Activated T-cell treated with anti-CD3 and anti-CD28 coated beads, Interleukin-2, amount 50 U/mL, for 48 hours (primary cell): ENCODE results near the gene ATF7IP.
A peak's percentile ranks its signal among the peaks of the same experiment; 100 is the strongest.
"Not testable (repeated sequence)": the region's sequence is repeated elsewhere in the genome, so short reads cannot be mapped to it uniquely, and the experiment has no call there.

Experiments
- DNase-seq, 2 experiments: peaks; one replicate each; pipeline ENCODE4 v3.0.0-alpha.2; 2020

The ATF7IP gene, protein sequence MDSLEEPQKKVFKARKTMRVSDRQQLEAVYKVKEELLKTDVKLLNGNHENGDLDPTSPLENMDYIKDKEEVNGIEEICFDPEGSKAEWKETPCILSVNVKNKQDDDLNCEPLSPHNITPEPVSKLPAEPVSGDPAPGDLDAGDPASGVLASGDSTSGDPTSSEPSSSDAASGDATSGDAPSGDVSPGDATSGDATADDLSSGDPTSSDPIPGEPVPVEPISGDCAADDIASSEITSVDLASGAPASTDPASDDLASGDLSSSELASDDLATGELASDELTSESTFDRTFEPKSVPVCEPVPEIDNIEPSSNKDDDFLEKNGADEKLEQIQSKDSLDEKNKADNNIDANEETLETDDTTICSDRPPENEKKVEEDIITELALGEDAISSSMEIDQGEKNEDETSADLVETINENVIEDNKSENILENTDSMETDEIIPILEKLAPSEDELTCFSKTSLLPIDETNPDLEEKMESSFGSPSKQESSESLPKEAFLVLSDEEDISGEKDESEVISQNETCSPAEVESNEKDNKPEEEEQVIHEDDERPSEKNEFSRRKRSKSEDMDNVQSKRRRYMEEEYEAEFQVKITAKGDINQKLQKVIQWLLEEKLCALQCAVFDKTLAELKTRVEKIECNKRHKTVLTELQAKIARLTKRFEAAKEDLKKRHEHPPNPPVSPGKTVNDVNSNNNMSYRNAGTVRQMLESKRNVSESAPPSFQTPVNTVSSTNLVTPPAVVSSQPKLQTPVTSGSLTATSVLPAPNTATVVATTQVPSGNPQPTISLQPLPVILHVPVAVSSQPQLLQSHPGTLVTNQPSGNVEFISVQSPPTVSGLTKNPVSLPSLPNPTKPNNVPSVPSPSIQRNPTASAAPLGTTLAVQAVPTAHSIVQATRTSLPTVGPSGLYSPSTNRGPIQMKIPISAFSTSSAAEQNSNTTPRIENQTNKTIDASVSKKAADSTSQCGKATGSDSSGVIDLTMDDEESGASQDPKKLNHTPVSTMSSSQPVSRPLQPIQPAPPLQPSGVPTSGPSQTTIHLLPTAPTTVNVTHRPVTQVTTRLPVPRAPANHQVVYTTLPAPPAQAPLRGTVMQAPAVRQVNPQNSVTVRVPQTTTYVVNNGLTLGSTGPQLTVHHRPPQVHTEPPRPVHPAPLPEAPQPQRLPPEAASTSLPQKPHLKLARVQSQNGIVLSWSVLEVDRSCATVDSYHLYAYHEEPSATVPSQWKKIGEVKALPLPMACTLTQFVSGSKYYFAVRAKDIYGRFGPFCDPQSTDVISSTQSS

DNA sequence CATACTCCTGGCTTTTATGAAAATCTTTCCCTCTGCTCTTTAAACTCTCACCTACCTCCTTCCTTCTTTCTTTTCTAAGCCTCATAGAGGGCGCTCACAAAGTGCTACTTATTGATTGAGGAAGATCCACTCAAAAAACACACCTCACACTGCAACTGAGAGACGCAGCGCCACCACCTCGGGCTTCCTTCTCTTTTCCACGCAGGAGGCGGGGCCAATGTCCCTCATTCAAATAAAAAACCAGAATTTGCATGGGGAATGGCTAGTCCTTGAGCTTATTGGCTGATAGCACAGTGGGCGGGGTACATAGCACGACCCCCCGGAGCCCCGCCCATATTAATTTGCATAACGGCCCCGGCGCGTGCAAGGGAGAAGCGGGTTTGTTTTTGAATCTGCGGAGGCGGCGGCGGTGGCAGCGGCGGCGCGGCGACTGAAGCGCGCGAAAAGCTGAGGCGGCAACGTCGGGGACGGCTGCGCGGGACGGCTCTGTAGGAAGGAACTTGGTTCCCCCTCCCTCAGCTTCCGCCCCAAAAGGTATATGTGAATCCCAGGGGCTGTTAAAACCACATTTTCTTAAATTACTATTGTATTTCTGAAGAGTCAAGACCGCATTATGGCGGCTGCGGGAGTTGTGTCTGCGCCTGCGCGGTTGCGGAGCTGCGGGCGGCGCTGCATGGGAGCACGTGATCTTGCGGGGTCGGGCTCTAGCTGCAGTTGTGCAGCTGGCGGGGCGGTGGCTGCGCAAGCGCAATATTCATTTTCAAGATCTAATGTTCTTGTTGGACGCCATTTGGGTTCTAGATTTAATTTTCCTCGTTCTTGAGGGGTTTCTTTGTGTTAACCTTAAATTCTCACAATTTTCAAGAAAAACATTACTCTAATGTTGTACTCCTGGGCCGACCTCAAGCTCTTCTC lies at the start of gene ATF7IP:
TSS of gene ATF7IP (plus strand) at position 389 of the 915 bp plus-strand sequence. CDS start 58,234 bp downstream, outside the sequence.
- peak; percentile 95 to 96 for DNase-seq

DNA sequence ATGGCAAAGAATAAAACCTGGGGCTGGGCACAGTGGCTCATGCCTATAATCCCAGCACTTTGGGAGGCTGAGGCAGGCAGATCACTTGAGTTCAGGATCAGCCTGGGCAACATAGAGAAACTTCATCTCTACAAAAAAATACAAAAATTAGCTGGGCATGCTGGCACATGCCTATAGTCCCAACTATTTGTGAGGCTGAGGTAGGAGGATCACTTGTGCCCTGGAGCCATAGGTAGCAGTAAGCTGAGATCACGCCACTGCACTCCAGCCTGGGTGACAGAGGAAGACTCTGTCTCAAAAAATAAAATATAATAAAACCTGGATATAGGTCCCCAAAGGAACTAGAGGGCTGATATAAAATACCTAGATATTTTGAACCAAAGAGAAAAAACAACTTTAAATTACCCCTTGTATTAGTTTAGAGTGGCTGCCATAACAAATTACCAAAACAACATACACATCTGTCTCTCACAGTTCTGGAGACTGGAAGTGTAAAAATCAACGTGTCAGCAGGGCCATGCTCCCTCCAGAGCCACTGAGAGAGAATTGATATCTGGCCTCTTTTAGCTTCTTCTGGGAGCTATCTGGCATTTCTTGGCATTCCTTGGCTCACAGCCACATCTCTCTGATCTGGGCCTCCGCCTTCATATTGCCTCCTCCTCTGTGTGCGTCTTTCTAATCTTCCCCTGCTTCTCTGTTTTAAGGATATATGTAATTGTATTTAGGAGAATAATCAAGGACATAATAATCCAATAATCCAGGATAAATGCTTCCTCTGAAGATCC lies 47.9 kb upstream of the ATF7IP start:
- DNase-seq = no peak

DNA sequence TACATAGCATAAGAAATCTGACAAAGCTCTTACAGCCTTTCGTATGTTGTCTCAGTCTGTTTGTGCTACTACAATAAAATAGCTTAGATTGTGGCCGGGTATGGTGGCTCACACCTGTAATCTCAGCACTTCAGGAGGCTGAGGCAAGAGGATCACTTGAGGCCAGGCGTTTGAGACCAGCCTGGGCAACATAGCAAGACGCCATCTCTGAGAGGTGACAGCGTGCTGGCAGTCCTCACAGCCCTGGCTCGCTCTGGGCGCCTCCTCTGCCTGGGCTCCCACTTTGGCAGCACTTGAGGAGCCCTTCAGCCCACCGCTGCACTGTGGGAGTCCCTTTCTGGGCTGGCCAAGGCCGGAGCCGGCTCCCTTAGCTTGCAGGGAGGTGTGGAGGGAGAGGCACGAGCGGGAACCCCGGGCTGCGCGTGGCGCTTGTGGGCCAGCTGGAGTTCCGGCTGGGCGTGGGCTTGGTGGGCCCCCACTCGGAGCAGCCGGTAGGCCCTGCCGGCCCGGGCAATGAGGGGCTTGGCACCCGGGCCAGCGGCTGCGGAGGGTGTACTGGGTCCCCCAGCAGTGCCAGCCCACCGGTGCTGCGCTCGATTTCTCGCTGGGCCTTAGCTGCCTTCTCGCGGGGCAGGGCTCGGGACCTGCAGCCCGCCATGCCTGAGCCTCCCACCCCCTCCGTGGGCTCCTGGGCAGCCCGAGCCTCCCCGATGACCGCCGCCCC lies 45.6 kb upstream of the ATF7IP start:
- DNase-seq = not testable (repeated sequence)

DNA sequence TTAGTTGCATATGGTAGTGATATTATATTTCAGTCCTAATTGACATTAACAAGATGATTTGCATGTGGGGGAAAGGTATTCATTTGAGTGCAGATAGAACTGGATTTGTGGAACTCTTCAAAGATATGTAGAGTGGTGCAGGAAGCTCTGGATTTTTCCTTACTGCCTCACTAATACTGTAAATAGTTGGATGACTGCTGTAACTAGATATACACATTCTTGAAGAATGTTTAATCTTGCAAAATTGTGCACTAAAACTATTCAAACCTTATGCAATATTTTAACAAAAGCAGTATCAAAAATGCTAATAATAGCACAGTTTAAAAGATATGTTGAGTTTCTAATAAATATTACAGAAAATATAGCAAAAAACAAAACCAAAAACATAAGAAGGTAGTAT lies 43.1 kb upstream of the ATF7IP start:
- no peak for DNase-seq

DNA sequence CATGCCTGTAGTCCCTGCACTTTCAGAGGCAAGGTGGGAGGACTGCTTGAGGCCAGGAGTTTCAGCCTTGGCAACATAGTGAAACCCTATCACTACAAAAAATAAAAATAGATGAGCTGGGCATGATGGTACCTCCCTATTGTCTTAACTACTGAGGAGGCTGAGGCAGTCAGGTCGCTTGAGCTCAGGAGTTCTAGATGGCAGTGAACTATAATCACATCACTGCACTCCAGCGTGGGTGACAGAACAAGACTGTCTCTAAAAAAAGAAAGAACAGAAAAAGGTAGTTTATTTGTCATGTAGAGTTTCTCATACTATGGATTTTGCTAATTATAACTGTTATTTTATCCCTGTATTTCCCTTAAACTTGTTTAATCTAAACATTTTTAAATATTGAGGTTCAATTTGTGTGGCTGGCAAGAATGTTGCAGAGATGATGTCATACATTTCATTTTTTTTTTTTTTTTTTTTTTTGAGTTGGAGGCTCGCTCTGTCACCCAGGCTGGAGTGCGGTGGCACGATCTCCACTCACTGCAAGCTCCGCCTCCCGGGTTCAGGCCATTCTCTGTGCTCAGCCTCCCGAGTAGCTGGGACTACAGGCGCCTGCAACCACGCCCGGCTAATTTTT lies 39.7 kb upstream of the ATF7IP start:
- DNase-seq = no peak

DNA sequence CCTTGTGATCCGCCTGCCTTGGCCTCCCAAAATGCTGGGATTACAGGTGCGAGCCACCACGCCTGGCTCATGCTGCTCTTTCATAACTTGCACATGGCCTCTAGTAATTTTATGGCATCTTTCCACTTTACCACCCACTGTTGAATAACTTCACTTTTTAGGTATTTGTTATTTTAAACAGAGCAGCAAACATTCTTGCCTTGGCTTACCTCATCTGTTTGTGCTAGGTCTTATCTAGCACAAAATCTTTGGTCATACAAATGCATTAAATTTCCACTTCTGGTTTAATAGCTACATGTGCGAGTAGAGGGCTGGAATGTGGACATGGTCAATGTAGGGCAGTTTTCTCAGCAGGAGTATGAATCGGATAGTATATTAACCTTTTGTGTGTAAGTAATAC lies 38.8 kb upstream of the ATF7IP start:
- DNase-seq = no peak

DNA sequence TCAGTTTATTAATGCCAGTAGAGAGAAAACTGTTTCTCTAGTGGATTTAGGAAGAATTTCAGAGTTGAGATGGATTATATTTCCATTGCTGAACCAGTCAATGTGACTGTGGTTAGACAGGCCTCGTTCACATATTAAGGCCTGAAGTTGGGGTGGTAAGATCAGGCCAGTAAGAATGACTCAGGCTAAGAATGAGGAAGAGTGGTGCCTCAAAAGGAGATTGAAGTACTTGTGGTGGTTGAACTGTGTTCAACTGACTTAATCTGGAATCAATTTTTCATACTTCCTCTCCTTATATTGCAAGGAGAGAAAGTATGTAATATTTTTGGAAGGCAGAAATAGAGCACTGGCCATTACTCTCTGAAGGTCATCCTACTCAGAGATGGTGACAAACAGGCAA lies 37.8 kb upstream of the ATF7IP start:
- DNase-seq = no peak

DNA sequence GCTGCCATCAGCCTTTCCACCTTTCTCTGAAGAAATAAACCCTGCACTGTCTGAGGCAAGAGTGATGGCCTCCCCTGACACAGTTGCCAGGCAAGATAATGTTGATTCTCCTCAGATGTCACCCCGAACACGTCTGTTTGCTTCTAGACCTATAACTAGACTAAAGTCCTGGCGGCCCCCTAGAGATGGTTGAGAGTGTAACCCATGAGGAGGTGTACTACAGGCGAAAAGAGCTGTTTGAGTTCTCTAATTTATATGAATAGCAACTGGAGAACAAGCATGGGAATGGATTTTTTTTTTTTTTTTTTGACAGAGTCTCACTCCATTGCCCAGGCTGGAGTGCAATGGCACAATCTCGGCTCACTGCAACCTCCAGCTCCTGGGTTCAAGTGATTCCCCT lies 33.0 kb upstream of the ATF7IP start:
- no peak for DNase-seq

DNA sequence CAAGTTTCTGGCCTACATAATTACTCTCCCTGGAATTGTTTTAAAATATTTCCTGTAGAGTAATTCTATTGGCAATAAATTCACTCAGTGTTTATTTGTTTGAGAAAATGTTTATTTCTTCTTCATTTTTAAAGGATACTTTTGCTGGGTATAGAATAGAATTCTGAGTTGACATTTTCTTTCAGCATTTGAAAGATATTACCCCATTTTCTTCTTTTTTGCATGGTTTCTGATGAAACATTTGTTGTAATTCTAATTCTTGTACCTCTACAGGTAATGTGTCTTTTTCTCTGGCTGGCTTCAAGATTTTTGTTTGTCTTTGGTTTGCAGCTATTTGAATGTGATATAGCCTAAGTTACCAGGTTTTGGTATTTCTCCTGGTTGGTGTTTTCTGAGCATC lies 25.1 kb upstream of the ATF7IP start:
- no peak for DNase-seq

DNA sequence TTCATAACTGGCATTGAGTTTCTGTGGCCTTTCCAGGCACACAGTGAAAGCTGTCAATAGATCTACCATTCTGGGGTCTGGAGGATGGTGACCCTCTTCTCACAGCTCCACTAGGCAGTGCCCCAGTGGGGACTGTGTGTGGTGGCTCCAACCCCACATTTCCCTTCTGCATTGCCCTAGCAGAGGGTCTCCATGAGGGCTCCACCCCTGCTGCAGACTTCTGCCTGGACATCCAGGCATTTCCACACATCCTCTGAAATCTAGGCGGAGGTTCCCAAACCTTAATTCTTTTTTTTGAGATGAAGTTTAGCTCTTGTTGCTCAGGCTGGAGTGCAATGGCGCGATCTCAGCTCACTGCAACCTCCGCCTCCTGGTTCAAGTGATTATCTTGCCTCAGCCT lies 14.0 kb upstream of the ATF7IP start:
- not testable (repeated sequence) for DNase-seq

DNA sequence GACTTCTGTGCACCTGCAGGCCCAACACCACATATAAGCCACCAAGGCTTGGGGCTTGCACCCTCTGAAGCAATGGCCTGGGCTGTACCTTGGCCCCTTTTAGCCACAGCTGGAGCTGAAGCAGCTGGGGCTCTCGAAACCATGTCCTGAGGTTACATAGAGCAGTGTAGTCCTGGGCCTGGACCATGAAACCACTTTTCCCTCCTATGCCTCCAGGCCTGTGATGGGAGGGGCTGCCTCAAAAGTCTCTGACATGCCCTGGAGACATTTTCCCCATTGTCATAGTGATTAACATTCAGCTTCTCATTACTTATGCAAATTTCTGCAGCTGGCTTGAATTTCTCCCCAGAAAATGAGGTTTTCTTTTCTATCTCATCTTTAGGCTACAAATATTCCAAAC lies 13.4 kb upstream of the ATF7IP start:
- DNase-seq = not testable (repeated sequence)

DNA sequence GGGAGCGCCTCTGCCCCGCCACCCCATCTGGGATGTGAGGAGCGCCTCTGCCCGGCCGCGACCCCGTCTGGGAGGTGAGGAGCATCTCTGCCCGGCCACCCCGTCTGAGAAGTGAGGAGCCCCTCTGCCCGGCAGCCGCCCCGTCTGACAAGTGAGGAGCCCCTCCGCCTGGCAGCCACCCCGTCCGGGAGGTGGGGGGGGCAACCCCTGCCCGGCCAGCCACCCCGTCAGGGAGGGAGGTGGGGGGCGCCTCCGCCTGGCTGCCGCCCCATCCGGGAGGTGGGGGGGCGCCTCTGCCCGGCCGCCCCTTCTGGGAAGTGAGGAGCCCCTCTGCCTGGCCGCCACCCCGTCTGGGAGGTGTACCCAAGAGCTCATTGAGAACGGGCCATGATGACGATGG lies 10.8 kb upstream of the ATF7IP start:
- DNase-seq = not testable (repeated sequence)

DNA sequence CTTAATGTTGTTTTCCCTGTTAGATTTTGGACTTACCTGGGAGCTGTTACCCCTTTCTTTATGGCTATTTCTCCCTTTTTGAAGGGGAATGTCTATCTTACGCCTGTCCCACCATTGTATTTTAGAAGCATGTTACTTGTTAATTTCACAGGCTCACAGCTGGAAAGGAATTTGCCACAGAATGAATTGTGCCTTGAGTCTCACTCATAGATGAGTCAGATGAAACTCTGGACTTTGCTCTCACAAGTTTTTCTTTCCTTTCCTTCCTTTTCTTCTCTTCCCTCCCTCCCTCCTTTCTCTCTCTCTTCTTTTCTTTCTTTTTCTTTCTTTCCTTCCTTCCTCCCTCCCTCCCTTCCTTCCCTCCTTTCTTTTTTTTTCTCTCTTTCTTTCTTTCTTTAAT lies 9.3 kb upstream of the ATF7IP start:
- DNase-seq = no peak

DNA sequence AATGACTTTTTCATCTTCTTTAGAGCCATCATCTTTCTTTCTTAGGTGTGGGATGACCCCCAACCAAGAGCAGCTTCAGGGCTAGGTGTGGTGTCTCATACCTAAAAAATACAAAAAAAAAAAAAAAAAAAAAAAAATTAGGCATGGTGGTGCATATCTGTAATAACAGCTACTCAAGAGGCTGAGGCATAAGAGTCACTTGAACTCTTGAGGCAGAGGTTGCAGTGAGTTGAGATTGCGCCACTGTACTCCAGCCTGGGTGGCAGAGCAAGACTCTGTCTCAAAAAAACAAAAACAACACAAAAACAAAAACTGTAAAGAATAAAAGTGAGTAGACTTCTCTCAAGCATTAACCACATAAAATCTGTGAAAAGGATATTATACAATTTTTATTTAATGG lies 8.0 kb upstream of the ATF7IP start:
- no peak for DNase-seq

DNA sequence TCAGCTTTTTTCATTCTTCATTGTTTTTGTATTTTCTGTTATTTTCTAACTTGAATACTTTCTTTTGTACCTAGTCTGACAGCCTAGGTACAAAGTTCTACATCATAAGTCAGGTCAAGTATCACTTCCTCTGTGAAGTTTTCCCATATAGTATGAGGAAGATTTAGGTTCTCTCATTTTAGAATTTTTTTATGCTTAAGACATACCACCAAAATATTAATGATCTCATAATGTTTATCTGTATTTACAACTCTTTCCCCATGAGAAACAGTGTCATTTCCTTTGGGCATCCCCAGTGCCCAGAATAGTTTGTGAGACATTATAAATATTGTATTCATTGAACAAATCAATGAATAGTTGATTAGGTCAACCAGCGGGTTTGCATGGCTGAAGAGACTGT lies 3.1 kb upstream of the ATF7IP start:
- no peak for DNase-seq

DNA sequence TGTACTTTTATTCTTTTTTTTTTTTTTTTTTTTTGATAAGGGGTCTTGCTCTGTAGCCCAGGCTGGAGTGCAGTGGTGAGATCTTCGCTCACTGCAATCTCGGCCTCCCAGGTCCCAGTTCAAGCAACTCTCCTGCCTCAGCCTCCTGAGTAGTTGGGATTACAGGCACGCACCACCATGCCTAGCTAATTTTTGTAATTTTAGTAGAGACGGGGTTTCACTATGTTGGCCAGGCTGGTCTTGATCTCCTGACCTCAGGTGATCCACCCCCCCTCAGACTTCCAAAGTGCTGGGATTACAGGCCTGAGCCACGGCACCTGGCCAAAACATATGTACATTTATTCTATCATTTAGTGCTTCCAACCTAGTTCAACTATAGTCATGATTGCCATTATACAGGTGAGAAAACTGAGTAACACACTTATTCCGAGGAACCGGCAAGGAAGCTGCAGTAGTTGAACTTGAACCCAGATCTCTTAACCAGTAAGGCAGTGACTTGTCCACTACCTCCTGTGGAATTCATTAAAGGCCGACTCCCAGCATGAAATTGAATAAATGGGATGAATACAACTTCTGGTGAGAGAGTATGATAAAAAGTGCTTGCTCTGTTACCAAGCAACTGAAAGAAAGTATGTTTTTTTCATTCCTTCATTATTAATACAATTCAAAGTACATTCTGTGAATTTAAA lies 755 bp upstream of the ATF7IP start:
- no peak for DNase-seq

DNA sequence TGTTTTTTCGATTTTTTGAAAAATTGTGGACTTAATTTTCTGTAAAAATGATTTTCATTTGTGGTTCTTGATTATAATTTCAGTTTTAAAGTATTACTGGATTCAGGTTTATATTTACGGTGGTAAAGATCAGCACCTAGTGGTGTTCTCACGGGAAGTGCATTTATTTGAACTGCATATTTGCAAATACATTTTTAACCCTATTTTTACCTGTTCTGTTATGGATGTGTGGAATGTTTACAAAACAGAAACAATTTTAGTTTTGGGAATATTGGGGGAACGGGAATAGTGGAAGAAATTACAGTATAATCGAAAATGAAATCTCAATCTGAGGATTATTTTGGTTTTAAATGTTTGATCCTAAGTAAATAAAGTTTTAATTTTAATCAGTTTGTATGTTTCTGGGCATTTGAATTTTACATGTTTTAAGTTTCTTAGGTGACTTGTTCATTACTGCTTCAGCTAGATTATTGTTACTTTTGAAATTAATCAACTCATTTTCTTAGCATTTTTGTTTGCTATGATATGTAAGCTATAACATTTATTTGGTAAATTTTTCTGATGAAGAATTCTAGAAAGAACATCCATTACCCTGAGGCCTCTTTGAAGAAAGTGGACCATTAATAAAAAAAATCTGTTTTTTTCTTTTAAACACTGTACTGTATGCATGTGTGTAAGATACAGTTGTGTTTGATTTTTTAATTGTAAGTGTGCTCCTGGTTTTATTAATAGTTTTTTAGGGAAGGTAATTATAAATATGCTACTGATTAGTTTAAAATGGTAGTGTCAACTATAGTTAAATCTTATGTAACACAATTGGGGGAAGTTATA lies 942 bp downstream of the ATF7IP start:
- no peak for DNase-seq

DNA sequence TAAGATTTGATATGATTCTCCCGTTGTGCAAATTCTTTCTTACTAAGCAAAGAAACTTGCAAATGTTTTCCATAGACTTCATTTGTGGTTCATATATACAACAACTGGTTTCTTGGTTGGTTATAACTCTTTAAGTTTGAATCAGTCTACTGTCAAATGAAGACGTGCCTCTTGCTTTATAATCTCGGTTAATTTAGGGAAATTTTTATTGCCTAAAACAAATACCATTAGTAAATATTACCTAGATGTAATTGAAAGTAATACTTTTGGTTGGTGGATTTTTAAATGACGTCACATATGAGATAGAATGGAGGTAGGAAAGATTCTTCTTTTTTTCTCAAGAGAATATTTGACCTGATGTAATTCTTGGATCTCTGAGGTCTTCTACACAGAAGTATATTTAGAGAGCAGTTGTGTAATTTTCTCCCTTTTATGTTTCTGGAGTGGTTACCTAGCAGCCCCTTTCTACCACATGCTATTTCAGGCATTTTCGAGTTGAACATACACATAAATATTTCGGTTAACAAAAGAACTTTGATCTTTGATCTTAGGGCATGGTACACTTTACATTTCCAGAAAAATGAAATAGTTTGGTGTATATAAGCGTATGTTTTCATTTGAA lies 1.7 kb downstream of the ATF7IP start:
- DNase-seq = no peak
